Endothelial cell of umbilical vein (primary cell): ENCODE data around the gene PASK. TPM values are rescaled to one million over a fixed set of nuclear protein-coding genes. Genes with fewer than 3 reads are reported as not detected.

Experiments
- BruUV-seq: library from RNA; stranded (reverse); fragments of 400-500 nt; replicated peaks from 2 replicates; lab custom pipeline; 2021; lab: Mats Ljungman, UMichigan
- CTCF ChIA-PET: fragments of 300-600, 350-600 bp; sonication (Branson Sonifier 250); formaldehyde crosslinking; loops from one replicate; lab custom pipeline; 2021; ENCODE audit warnings: antibody characterized with exemption, inconsistent platforms; lab: Charles Lee
- POLR2A ChIA-PET: fragments of 300-600, 350-600 bp; sonication (Branson Sonifier 250); formaldehyde crosslinking; loops from one replicate; lab custom pipeline; 2021; ENCODE audit warnings: antibody characterized with exemption, inconsistent platforms; lab: Charles Lee
- DNase-seq: peaks from one replicate; pipeline ENCODE4 v3.0.0-alpha.2; 2011; ENCODE audit warnings: low read depth, low spot score
- FAIRE-seq: peaks from 2 replicates; lab custom pipeline; 2011; peaks lifted over from hg19 to GRCh38; lab: Jason Lieb, UNC
- H2AFZ ChIP-seq: 2 replicates; pipeline ENCODE4 v1.6.0; 2012; ENCODE audit warnings: low read depth, low read length, control low read depth, inconsistent platforms
- H3K27ac ChIP-seq: 2 replicates; pipeline ENCODE4 v1.5.1; 2011; ENCODE audit warnings: low read depth, mild to moderate bottlenecking, control low read depth, low read length, moderate library complexity; ENCODE audit not compliant: insufficient read depth
- H3K27me3 ChIP-seq, 2 experiments: 2 replicates each; pipeline versions ENCODE4 v1.6.0 to v1.6.1; 2011; ENCODE audit warnings: low read length in 2 of 2, mixed read lengths in 1 of 2; ENCODE audit not compliant: control insufficient read depth in 2 of 2, insufficient read depth in 2 of 2
- H3K36me3 ChIP-seq, 2 experiments: 2 replicates in 1 of 2; 3 replicates in 1 of 2; pipeline ENCODE4 v1.5.1; 2011; ENCODE audit warnings: low read length in 2 of 2, mild to moderate bottlenecking in 1 of 2, moderate library complexity in 1 of 2; ENCODE audit not compliant: control insufficient read depth in 2 of 2, insufficient read depth in 2 of 2; ENCODE audit errors: extremely low read depth in 1 of 2
- H3K4me1 ChIP-seq: 3 replicates; pipeline ENCODE4 v1.5.1; 2011; ENCODE audit warnings: mild to moderate bottlenecking, low read length; ENCODE audit not compliant: control insufficient read depth, insufficient read depth; ENCODE audit errors: extremely low read depth
- H3K4me2 ChIP-seq: 2 replicates; pipeline ENCODE4 v1.6.1; 2011; ENCODE audit warnings: low read length, control low read depth, mixed read lengths; ENCODE audit not compliant: insufficient read depth
- H3K4me3 ChIP-seq, 3 experiments: fragments of 200-600 bp in 1 of 3; sonication (generic), shearing (Covaris generic) in 1 of 3; replicated peaks in 1 of 3; 2 replicates each; pipeline ENCODE4 v1.5.1; 2011 to 2016; ENCODE audit warnings: control low read depth in 3 of 3, low read length in 3 of 3, mild to moderate bottlenecking in 2 of 3, inconsistent platforms in 1 of 3, low read depth in 1 of 3, moderate library complexity in 1 of 3; ENCODE audit not compliant: insufficient read depth in 1 of 3
- H3K79me2 ChIP-seq: 2 replicates; pipeline ENCODE4 v1.6.0; 2012; ENCODE audit warnings: low read length, inconsistent platforms; ENCODE audit not compliant: control insufficient read depth, insufficient read depth
- H3K9ac ChIP-seq: replicated peaks from 2 replicates; pipeline ENCODE3; 2011; ENCODE audit warnings: low read length, control low read depth; ENCODE audit not compliant: insufficient read depth; ENCODE audit errors: extremely low read depth
- H3K9me1 ChIP-seq: replicated peaks from 3 replicates; pipeline ENCODE4 v1.6.0; 2011; ENCODE audit warnings: mild to moderate bottlenecking, low read length; ENCODE audit not compliant: control insufficient read depth, insufficient read depth; ENCODE audit errors: extremely low read depth
- H3K9me3 ChIP-seq: replicated peaks from 2 replicates; pipeline ENCODE4 v1.5.1; 2012; ENCODE audit warnings: low read length, inconsistent platforms; ENCODE audit not compliant: control insufficient read depth, insufficient read depth
- H4K20me1 ChIP-seq: replicated peaks from 2 replicates; pipeline ENCODE3; 2011; ENCODE audit warnings: mild to moderate bottlenecking, low read length; ENCODE audit not compliant: control insufficient read depth, insufficient read depth; ENCODE audit errors: extremely low read depth
- EZH2 ChIP-seq: IDR thresholded peaks from 2 replicates; pipeline ENCODE4 v1.6.1; 2012; ENCODE audit warnings: borderline replicate concordance, low read depth, mild to moderate bottlenecking, moderate library complexity, low read length, inconsistent platforms; ENCODE audit not compliant: severe bottlenecking
- FOS ChIP-seq: IDR thresholded peaks from 2 replicates; pipeline ENCODE4 v1.6.1; 2011; ENCODE audit warnings: mild to moderate bottlenecking, low read length, moderate library complexity, borderline replicate concordance; ENCODE audit not compliant: insufficient read depth
- GATA2 ChIP-seq: IDR thresholded peaks from 2 replicates; pipeline ENCODE4 v1.7.0; 2011; ENCODE audit warnings: low read depth, mild to moderate bottlenecking, moderate library complexity, mixed read lengths, low read length; ENCODE audit not compliant: insufficient read length, insufficient read depth
- JUN ChIP-seq: IDR thresholded peaks from 2 replicates; pipeline ENCODE4 v1.6.1; 2011; ENCODE audit warnings: borderline replicate concordance, low read depth; ENCODE audit not compliant: insufficient read length, insufficient read depth
- MYC ChIP-seq: IDR thresholded peaks from one replicate; pipeline ENCODE4 v1.6.1; 2011; ENCODE audit warnings: mild to moderate bottlenecking, low read depth, low read length
- POLR2A ChIP-seq: IDR thresholded peaks from 2 replicates; pipeline ENCODE4 v1.6.1; 2012; ENCODE audit warnings: low read depth, mild to moderate bottlenecking, control low read depth, low read length
- POLR2AphosphoS5 ChIP-seq: IDR thresholded peaks from 2 replicates; pipeline ENCODE4 v1.6.1; 2012; ENCODE audit warnings: low read depth, mild to moderate bottlenecking, control low read depth, low read length, moderate library complexity; ENCODE audit not compliant: insufficient read depth
- dilution Hi-C: fragments of 300-500 bp; cut with MboI; formaldehyde crosslinking; loops from one replicate; pipeline ENCODE4 v1.15.0; 2019; ENCODE audit warnings: low sequenced_read_pairs; ENCODE audit not compliant: extremely low pct_ligation_motif_present
- intact Hi-C: fragments of 100-400 bp; cut with micrococcal nuclease; formaldehyde crosslinking; loops from one replicate; pipeline ENCODE4 v1.10.0; 2022
- polyA plus RNA-seq, 4 experiments: library from polyadenylated mRNA; depleted of rRNA in 3 of 4; stranded (reverse) in 3 of 4; unstranded in 1 of 4; fragments of >200 nt; gene quantifications; 2 replicates each; pipeline versions ENCODE4 v1.2.1 to v1.2.3, GENCODE V29; 2011 to 2012; ENCODE audit warnings: missing spikeins in 1 of 4
- total RNA-seq: library from RNA; stranded (reverse); gene quantifications from 2 replicates; pipeline ENCODE4 v1.2.3, GENCODE V29; 2021
- TF ChIP-seq, protein P1 (sequence below), 2 donors: IDR thresholded peaks; 1 replicate in 1 of 2; 2 replicates in 1 of 2; pipeline ENCODE4 v1.5.1; 2011; ENCODE audit warnings: low read length in 2 of 2, mild to moderate bottlenecking in 2 of 2, moderate library complexity in 2 of 2, control low read depth in 1 of 2, inconsistent platforms in 1 of 2, low read depth in 1 of 2; ENCODE audit not compliant: insufficient read depth in 1 of 2; ENCODE audit errors: extremely low read depth in 1 of 2
- TF ChIP-seq, protein P2 (sequence below): IDR thresholded peaks from 2 replicates; pipeline ENCODE4 v1.6.1; 2011; ENCODE audit not compliant: insufficient read depth, insufficient read length

Gene PASK
- total and polyA plus RNA-seq, 2 donors (not counting 3 experiments of a cell fraction or from before 2014, with no cell fraction given) = 5.7 to 17.3 TPM

DNA sequence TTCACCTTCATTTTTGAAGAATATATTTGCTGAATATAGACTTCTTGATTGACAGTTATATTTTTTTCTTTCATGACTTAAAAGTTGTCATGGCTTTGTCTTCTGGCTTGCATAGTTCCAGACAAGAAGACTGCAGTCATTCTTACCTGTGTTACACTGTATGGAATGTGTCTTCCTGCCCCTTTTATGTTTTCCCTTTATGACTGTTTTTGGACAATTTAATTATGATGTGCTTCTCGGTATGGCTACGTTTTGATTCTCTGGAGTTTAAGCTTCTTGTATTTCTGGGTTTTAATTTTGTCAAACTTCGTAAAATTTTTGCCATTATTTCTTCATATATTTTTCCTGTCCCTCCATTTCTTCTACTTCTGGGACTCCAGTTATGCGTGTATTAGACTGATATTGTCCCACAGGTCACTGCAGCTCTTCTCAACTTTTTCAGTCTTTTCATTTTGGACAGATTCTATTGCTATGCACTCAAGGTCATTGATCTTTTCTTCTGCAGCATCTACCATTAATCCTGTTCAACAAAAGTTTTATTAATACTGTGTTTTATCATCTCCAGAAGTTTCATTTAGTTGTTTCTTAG lies 64.3 kb downstream of the PASK start:
- POLR2A ChIA-PET = no interaction called here
- H3K4me1 ChIP-seq = peaks cover 5% of the 10 kb centered on the region
- H4K20me1 ChIP-seq = no peaks in the 10 kb centered on the region
- no peak overlapping the region for H3K4me2 ChIP-seq
- dilution Hi-C loops (no loop called here), intact Hi-C loops (no loop called here)
- no peaks in the 10 kb centered on the region for H3K79me2 ChIP-seq
- H3K9me3 ChIP-seq = no peaks in the 10 kb centered on the region
- no peak overlapping the region for H2AFZ ChIP-seq
- peaks cover 7 to 11% of the 10 kb centered on the region in 2 experiments for H3K36me3 ChIP-seq
- no peaks in the 10 kb centered on the region for H3K27me3 ChIP-seq
- no peak overlapping the region for H3K9ac ChIP-seq
- no peak for FAIRE-seq
- no peak overlapping the region for H3K27ac ChIP-seq
- CTCF ChIA-PET = interaction anchor here (0.6 kb wide), 1 partner anchor 234 kb away, joined by 3 read pairs; no protein-coding TSS in a partner anchor
- BruUV-seq = no TSS peak
- no peaks in the 10 kb centered on the region for H3K9me1 ChIP-seq
- H3K4me3 ChIP-seq = no peak overlapping the region
- TF ChIP-seq, protein P1, sequence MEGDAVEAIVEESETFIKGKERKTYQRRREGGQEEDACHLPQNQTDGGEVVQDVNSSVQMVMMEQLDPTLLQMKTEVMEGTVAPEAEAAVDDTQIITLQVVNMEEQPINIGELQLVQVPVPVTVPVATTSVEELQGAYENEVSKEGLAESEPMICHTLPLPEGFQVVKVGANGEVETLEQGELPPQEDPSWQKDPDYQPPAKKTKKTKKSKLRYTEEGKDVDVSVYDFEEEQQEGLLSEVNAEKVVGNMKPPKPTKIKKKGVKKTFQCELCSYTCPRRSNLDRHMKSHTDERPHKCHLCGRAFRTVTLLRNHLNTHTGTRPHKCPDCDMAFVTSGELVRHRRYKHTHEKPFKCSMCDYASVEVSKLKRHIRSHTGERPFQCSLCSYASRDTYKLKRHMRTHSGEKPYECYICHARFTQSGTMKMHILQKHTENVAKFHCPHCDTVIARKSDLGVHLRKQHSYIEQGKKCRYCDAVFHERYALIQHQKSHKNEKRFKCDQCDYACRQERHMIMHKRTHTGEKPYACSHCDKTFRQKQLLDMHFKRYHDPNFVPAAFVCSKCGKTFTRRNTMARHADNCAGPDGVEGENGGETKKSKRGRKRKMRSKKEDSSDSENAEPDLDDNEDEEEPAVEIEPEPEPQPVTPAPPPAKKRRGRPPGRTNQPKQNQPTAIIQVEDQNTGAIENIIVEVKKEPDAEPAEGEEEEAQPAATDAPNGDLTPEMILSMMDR (IDR thresholded peaks at IDR 0.05; ENCODE audit: extremely low read depth in 1 of 2, insufficient read depth in 1 of 2, low read depth in 1 of 2, low read length in 2 of 2) = no peak
- TF ChIP-seq FOS = no peak
- TF ChIP-seq JUN = no peak
- no peak for TF ChIP-seq GATA2
- no peak for TF ChIP-seq POLR2AphosphoS5
- no peak for TF ChIP-seq EZH2
- TF ChIP-seq, protein P2, sequence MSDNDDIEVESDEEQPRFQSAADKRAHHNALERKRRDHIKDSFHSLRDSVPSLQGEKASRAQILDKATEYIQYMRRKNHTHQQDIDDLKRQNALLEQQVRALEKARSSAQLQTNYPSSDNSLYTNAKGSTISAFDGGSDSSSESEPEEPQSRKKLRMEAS = no peak
- TF ChIP-seq POLR2A = no peak
- no peak for TF ChIP-seq MYC
- no peak for DNase-seq
